Body of pancreas (tissue), 4 donors: Measurements from ENCODE around the gene RAD51C. TPM values are rescaled to one million over a fixed set of nuclear protein-coding genes. Genes with fewer than 3 reads are reported as not detected.

Experiments used
- ATAC-seq: fragments of 150-250 bp; one replicate; pipeline ENCODE4 v1.9.1; 2016
- DNase-seq, 4 donors: peaks; one replicate each; pipeline ENCODE4 v3.0.0-alpha.2; 2019
- H3K27ac ChIP-seq, 4 donors: fragments of 200-600 bp; sonication (generic); 1 replicate in 3 of 4; 2 replicates in 1 of 4; pipeline versions ENCODE4 v1.5.1 to v1.6.1; 2016 to 2019; ENCODE audit warnings: mild to moderate bottlenecking in 1 of 4, mixed read lengths in 1 of 4, moderate library complexity in 1 of 4
- H3K27me3 ChIP-seq, 2 donors: fragments of 200-600 bp; sonication (generic); one replicate each; pipeline ENCODE4 v1.6.0; 2016; ENCODE audit warnings: mild to moderate bottlenecking in 1 of 2
- H3K36me3 ChIP-seq, 2 donors: fragments of 200-600 bp; sonication (generic); replicated peaks in 1 of 2; 2 replicates each; pipeline ENCODE4 v1.5.1; 2016; ENCODE audit warnings: low read depth in 2 of 2; ENCODE audit not compliant: insufficient read depth in 1 of 2
- H3K4me1 ChIP-seq: fragments of 200-600 bp; sonication (generic); one replicate; pipeline ENCODE4 v1.6.0; 2016
- H3K4me3 ChIP-seq, 2 donors: fragments of 200-600 bp; sonication (generic); 1 replicate in 1 of 2; 2 replicates in 1 of 2; pipeline ENCODE4 v1.5.1; 2016 to 2019
- H3K9me3 ChIP-seq, 3 donors: fragments of 200-600 bp; sonication (generic); 1 replicate in 2 of 3; 2 replicates in 1 of 3; pipeline ENCODE4 v1.5.1; 2016
- POLR2A ChIP-seq, 3 donors: fragments of 450-650 bp; IDR thresholded peaks; one replicate each; pipeline ENCODE4 v1.6.1; 2016; ENCODE audit warnings: antibody characterized with exemption in 3 of 3, mild to moderate bottlenecking in 2 of 3
- WGBS, 2 donors: methylation state at CpG; one replicate each; pipeline ENCODE4 v1.1.5; 2017; 5-methylcytosine and 5-hydroxymethylcytosine counted together
- intact Hi-C: fragments of 100-400 bp; cut with DNase I; formaldehyde crosslinking; loops from one replicate; pipeline ENCODE4 v1.15.1; 2023
- small RNA-seq: library from RNA; depleted of rRNA; stranded (forward); fragments of <200 nt; gene quantifications from one replicate; pipeline ENCODE3, GENCODE V24; 2016
- total RNA-seq, 2 donors: library from RNA; depleted of rRNA; stranded (reverse); fragments of >200 nt; gene quantifications; one replicate each; pipeline ENCODE4 v1.1.0, GENCODE V29; 2016
- TF ChIP-seq, protein P1 (sequence below), 7 experiments: fragments of 450-650 bp in 4 of 7; fragments of 200-600 bp in 3 of 7; sonication (generic) in 3 of 7; IDR thresholded peaks; one replicate each; pipeline ENCODE4 v1.5.1; 2016 to 2019; ENCODE audit warnings: antibody characterized with exemption in 7 of 7

Gene RAD51C
- total RNA-seq, 2 donors from 2014 or later, result 3.3 to 13.2 TPM

DNA sequence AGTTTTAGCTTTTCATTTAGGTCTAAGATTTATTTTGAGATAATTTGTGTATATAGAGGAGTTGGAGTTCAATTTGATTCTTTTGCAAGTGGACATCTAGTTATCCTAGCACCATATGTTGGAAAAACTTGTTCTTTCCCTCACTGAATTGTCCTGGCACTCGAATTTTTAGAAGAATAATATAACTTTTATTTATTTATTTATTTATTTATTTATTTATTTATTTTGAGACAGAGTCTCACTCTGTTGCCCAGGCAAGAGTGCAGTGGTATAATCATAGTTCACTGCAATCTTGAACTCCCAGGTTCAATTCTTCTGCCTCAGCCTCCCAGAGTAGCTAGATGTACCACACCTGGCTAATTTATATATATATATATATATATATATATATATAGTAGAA is 92.7 kb downstream of the RAD51C start:
- no peaks in the 10 kb centered on the region for H3K9me3 ChIP-seq
- H3K36me3 ChIP-seq, result no peaks in the 10 kb centered on the region
- H3K4me1 ChIP-seq, result peaks cover 4% of the 10 kb centered on the region
- no peak for DNase-seq
- intact Hi-C loops, result no loop called here
- no peak for TF ChIP-seq POLR2A (IDR thresholded peaks at IDR 0.05)
- TF ChIP-seq, protein P1, sequence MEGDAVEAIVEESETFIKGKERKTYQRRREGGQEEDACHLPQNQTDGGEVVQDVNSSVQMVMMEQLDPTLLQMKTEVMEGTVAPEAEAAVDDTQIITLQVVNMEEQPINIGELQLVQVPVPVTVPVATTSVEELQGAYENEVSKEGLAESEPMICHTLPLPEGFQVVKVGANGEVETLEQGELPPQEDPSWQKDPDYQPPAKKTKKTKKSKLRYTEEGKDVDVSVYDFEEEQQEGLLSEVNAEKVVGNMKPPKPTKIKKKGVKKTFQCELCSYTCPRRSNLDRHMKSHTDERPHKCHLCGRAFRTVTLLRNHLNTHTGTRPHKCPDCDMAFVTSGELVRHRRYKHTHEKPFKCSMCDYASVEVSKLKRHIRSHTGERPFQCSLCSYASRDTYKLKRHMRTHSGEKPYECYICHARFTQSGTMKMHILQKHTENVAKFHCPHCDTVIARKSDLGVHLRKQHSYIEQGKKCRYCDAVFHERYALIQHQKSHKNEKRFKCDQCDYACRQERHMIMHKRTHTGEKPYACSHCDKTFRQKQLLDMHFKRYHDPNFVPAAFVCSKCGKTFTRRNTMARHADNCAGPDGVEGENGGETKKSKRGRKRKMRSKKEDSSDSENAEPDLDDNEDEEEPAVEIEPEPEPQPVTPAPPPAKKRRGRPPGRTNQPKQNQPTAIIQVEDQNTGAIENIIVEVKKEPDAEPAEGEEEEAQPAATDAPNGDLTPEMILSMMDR (IDR thresholded peaks at IDR 0.05), result no peak
- no peak overlapping the region for H3K4me3 ChIP-seq
- no peak for ATAC-seq
- no peak overlapping the region for H3K27ac ChIP-seq
- H3K27me3 ChIP-seq, result no peaks in the 10 kb centered on the region
- 36 to 42% methylated on average over 1 of the region's 1 CpG for WGBS, 2 donors

Small RNA genes within 50 kb of the gene (small RNA-seq; reads per million reads assigned to genes)
- gene AC011195.1 (not detected), gene AC025521.1 (not detected), gene RF00017 (not detected), gene RNU1-108P (not detected), gene RNU1-52P (not detected), gene RNU1-85P (not detected)

Other genes with a start within 250 kb of the RAD51C start
- gene HSF5, start 204.2 kb upstream of the RAD51C start, total RNA-seq, result not detected
- gene MTMR4, start 178.0 kb upstream of the RAD51C start, total RNA-seq, result 10 to 100 TPM; 21.3 to 39.6 TPM
- under 1 TPM in 1 of 2 donors, not detected in 1; 0.26 TPM for gene TEX14, start 557 bp upstream of the RAD51C start, total RNA-seq
- gene PPM1E, start 63.3 kb downstream of the RAD51C start, total RNA-seq, result under 1 TPM; 0.26 to 0.66 TPM